ENCODE results near the gene CACNA1F. TPM values are rescaled to one million over a fixed set of nuclear protein-coding genes. Genes with fewer than 3 reads are reported as not detected.

The CACNA1F gene
- total and polyA plus RNA-seq, 9 of the 15 experiments (the other 6 are each of a cell fraction or from before 2014, with no cell fraction given), result under 0.01 to 0.41 (median 0.03) TPM; not detected in 3

DNA sequence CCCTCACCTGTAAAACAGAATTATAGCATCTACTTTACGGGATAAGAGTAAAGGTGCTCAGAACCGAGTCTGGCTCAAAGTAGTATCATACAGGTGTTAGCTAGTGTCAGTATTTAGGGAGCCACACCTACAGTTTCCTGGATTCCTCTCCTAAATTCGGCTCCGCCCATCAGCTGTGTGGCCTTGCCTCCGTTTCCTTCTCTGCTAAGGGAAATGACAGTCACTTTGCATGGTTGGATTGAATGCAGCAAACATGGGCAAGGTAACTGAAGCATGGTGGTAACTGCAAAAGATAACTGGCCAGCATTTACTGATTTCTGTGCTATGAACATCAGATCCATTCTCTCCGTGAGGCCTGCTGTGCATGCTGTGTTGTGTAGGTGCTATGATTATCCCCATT is 39.3 kb upstream of the CACNA1F start:
- POLR2A ChIA-PET, result interaction anchor here (0.6 to 0.9 kb wide), 3 partner anchors 10 to 44 kb away, joined by 3 to 5 read pairs (median 4); no protein-coding TSS in a partner anchor
- Histone ChIP-seq H4K20me1 (replicated peaks; ENCODE audit: control insufficient read depth, insufficient read depth, low read length) (no peaks in the 10 kb centered on the region), H3K4me2 (ENCODE audit: insufficient read depth, low read length) (peak overlapping the region; percentile 90), H3K4me1 (replicated peaks in 1 of 2; ENCODE audit: control insufficient read depth in 2 of 2, insufficient read depth in 2 of 2, low read length in 2 of 2) (peaks cover 31 to 32% of the 10 kb centered on the region in 2 experiments; a peak in 4 of 5 replicates), H3K79me2 (ENCODE audit: control insufficient read depth, insufficient read depth, low read length) (peaks cover 32% of the 10 kb centered on the region), H3K36me3 (ENCODE audit: control insufficient read depth, insufficient read depth, low read length) (0 out of 3 replicates have a peak, but pooled peaks cover 3% of the 10 kb centered on the region), H2AFZ (ENCODE audit: low read depth, low read length) (no peak overlapping the region), H3K27ac (ENCODE audit: extremely low read depth, low read depth, low read length) (no peak overlapping the region), H3K9me1 (ENCODE audit: control insufficient read depth, insufficient read depth, low read length) (no peaks in the 10 kb centered on the region), H3K9ac (ENCODE audit: insufficient read depth in 1 of 2, low read depth in 2 of 2, low read length in 2 of 2) (peak overlapping the region in 1 of 2 experiments; percentile 14; a peak in 2 of 4 replicates), H3K4me3 (no peak overlapping the region), H3K9me3 (replicated peaks; ENCODE audit: control insufficient read depth, insufficient read depth, low read depth, low read length) (no peaks in the 10 kb centered on the region), H3K27me3 (ENCODE audit: control insufficient read depth in 2 of 2, insufficient read depth in 2 of 2, low read length in 2 of 2) (no peaks in the 10 kb centered on the region)
- 33% methylated on average over 6 of the region's 6 CpGs for WGBS (ENCODE audit: insufficient coverage, low coverage, missing lambda C conversion rate)
- intact Hi-C loops (cut with micrococcal nuclease) (no loop called here), in situ Hi-C loops (cut with MboI) (no loop called here)
- DNase-seq (ENCODE audit: extremely low read depth in 1 of 4, low spot score in 3 of 4) (no peak), FAIRE-seq (no peak), ATAC-seq (no peak)
- no TSS peak for BruUV-seq (replicated peaks)
- TF ChIP-seq ZNF668 (CRISPR knock-in tag; IDR thresholded peaks at IDR 0.05), result no peak
- no peak for TF ChIP-seq CC2D1A (IDR thresholded peaks at IDR 0.05)
- TF ChIP-seq, protein P1, sequence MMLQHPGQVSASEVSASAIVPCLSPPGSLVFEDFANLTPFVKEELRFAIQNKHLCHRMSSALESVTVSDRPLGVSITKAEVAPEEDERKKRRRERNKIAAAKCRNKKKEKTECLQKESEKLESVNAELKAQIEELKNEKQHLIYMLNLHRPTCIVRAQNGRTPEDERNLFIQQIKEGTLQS (IDR thresholded peaks at IDR 0.05), result no peak
- TF ChIP-seq, protein P1 (CRISPR knock-in tag; conservative IDR thresholded peaks at IDR 0.05), result no peak
- TF ChIP-seq, protein P2, sequence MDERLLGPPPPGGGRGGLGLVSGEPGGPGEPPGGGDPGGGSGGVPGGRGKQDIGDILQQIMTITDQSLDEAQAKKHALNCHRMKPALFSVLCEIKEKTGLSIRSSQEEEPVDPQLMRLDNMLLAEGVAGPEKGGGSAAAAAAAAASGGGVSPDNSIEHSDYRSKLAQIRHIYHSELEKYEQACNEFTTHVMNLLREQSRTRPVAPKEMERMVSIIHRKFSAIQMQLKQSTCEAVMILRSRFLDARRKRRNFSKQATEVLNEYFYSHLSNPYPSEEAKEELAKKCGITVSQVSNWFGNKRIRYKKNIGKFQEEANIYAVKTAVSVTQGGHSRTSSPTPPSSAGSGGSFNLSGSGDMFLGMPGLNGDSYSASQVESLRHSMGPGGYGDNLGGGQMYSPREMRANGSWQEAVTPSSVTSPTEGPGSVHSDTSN (CRISPR knock-in tag; IDR thresholded peaks at IDR 0.05; ENCODE audit: low read depth), result no peak
- TF ChIP-seq, protein P2 (tag; conservative IDR thresholded peaks at IDR 0.05; ENCODE audit: low read depth), result no peak
- no peak for TF ChIP-seq RBM17 (IDR thresholded peaks at IDR 0.05; ENCODE audit: borderline replicate concordance, low read depth, low read length)
- no peak for TF ChIP-seq TCF7 (IDR thresholded peaks at IDR 0.05; ENCODE audit: borderline replicate concordance)
- TF ChIP-seq, protein P3, sequence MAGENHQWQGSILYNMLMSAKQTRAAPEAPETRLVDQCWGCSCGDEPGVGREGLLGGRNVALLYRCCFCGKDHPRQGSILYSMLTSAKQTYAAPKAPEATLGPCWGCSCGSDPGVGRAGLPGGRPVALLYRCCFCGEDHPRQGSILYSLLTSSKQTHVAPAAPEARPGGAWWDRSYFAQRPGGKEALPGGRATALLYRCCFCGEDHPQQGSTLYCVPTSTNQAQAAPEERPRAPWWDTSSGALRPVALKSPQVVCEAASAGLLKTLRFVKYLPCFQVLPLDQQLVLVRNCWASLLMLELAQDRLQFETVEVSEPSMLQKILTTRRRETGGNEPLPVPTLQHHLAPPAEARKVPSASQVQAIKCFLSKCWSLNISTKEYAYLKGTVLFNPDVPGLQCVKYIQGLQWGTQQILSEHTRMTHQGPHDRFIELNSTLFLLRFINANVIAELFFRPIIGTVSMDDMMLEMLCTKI (IDR thresholded peaks at IDR 0.05; ENCODE audit: partially characterized antibody), result no peak
- TF ChIP-seq ZFX (CRISPR knock-in tag; IDR thresholded peaks at IDR 0.05), result no peak
- TF ChIP-seq, protein P4, sequence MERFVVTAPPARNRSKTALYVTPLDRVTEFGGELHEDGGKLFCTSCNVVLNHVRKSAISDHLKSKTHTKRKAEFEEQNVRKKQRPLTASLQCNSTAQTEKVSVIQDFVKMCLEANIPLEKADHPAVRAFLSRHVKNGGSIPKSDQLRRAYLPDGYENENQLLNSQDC (CRISPR knock-in tag; IDR thresholded peaks at IDR 0.05), result no peak
- TF ChIP-seq CHCHD3 (CRISPR knock-in tag; IDR thresholded peaks at IDR 0.05), result no peak
- TF ChIP-seq, protein P5, sequence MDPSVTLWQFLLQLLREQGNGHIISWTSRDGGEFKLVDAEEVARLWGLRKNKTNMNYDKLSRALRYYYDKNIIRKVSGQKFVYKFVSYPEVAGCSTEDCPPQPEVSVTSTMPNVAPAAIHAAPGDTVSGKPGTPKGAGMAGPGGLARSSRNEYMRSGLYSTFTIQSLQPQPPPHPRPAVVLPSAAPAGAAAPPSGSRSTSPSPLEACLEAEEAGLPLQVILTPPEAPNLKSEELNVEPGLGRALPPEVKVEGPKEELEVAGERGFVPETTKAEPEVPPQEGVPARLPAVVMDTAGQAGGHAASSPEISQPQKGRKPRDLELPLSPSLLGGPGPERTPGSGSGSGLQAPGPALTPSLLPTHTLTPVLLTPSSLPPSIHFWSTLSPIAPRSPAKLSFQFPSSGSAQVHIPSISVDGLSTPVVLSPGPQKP (CRISPR knock-in tag; IDR thresholded peaks at IDR 0.05), result no peak
- no peak for TF ChIP-seq DIDO1 (tag; IDR thresholded peaks at IDR 0.05; ENCODE audit: low read depth)
- TF ChIP-seq ZNF174 (CRISPR knock-in tag; IDR thresholded peaks at IDR 0.05), result no peak
- TF ChIP-seq MED1 (CRISPR knock-in tag; IDR thresholded peaks at IDR 0.05; ENCODE audit: borderline replicate concordance), result no peak
- CTCF ChIA-PET (ENCODE audit: low intra/inter-chr PET ratio), result no interaction called here
